ENCODE measurements around the gene KCTD15.

The KCTD15 gene

DNA sequence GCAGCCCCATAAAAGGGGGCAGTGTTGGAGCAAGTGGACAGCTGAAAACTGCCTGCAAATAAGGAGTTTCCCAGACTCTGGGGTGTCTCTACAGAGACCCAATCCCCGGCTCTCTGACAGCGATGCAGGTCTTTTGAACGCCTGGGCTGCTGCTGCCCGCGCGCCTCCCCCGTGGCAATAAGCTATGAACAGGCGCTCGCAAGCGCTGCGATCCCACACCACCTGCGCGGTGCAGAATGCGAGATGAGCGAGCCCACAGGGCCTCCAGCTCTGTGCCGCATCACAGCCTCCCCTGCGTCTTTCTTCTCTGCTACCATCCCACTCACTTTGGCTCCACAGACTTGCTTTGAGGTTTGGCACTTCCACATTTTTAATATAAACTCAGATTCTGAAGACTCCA, 62.3 kb downstream of the KCTD15 start:
- Histone ChIP-seq H3K4me3 (ENCODE audit: low read depth in 1 of 2, low read length in 2 of 2) (no peak overlapping the region), H3K4me1 (ENCODE audit: insufficient read depth, low read length) (no peaks in the 10 kb centered on the region), H3K79me2 (ENCODE audit: insufficient read depth, low read length) (no peaks in the 10 kb centered on the region), H3K36me3 (ENCODE audit: insufficient read depth, low read length) (no peaks in the 10 kb centered on the region), H3K27ac (ENCODE audit: low read length) (no peak overlapping the region), H3K27me3 (ENCODE audit: insufficient read depth, low read length, poor library complexity) (no peaks in the 10 kb centered on the region), H2AFZ (ENCODE audit: low read depth, low read length) (no peak overlapping the region), H3K9ac (ENCODE audit: low read depth, low read length) (no peak overlapping the region), H3K4me2 (ENCODE audit: insufficient read depth, low read length) (no peak overlapping the region), H4K20me1 (ENCODE audit: insufficient read depth, low read length) (no peaks in the 10 kb centered on the region), H3K9me3 (ENCODE audit: insufficient read depth, low read length, severe bottlenecking) (no peaks in the 10 kb centered on the region)
- DNase-seq (no peak), ATAC-seq (ENCODE audit: insufficient read depth, low read depth) (no peak)
- TF ChIP-seq, protein P1, sequence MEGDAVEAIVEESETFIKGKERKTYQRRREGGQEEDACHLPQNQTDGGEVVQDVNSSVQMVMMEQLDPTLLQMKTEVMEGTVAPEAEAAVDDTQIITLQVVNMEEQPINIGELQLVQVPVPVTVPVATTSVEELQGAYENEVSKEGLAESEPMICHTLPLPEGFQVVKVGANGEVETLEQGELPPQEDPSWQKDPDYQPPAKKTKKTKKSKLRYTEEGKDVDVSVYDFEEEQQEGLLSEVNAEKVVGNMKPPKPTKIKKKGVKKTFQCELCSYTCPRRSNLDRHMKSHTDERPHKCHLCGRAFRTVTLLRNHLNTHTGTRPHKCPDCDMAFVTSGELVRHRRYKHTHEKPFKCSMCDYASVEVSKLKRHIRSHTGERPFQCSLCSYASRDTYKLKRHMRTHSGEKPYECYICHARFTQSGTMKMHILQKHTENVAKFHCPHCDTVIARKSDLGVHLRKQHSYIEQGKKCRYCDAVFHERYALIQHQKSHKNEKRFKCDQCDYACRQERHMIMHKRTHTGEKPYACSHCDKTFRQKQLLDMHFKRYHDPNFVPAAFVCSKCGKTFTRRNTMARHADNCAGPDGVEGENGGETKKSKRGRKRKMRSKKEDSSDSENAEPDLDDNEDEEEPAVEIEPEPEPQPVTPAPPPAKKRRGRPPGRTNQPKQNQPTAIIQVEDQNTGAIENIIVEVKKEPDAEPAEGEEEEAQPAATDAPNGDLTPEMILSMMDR (IDR thresholded peaks at IDR 0.05; ENCODE audit: borderline replicate concordance, extremely low read depth, low read length, poor library complexity, severe bottlenecking), result no peak
- TF ChIP-seq EZH2 (IDR thresholded peaks at IDR 0.05; ENCODE audit: borderline replicate concordance, low read depth, low read length, severe bottlenecking), result no peak

DNA sequence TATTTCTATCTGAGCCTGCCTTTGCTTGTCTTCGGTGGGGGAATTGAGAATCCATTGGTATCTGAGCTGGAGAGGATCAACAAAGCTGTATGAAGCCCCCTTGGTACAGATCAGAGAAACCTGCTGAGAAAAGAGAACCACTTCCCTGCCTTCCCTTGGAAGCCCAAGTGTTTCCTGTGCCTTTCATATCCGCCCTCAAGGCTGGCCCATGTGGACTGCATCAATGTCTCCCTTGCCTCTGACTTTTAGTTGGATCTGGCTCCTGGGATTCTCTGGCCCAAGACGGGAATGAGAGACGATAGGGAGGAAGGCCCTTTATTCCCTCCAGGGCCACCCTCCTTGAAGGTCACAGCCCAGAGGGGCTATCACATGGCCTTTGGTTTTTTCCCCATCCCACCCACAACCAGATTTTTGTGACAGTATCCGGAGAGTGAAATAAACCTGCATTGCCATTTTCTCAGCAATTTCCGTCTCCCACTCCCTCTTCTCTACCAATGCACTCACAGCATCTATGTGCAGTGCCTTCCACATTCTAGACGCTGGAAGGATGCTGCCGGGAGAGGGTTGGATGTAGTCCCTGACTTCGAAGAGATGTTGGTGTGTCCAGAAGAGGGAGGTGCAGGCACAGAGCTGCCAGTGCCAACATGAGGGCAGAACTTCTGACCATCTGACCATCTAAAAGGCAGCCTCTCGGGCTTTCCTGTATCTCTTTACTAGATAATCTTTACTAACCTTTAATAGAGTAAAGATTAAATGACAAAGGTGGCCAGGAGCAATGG, 63.8 kb downstream of the KCTD15 start:
- no peak for DNase-seq
- TF ChIP-seq, protein P1 (IDR thresholded peaks at IDR 0.05; ENCODE audit: borderline replicate concordance, extremely low read depth, low read length, poor library complexity, severe bottlenecking), result no peak
- TF ChIP-seq EZH2 (IDR thresholded peaks at IDR 0.05; ENCODE audit: borderline replicate concordance, low read depth, low read length, severe bottlenecking), result no peak
- Histone ChIP-seq H3K36me3 (ENCODE audit: insufficient read depth, low read length) (no peaks in the 10 kb centered on the region), H3K79me2 (ENCODE audit: insufficient read depth, low read length) (no peaks in the 10 kb centered on the region), H3K4me2 (ENCODE audit: insufficient read depth, low read length) (no peak overlapping the region), H4K20me1 (ENCODE audit: insufficient read depth, low read length) (no peaks in the 10 kb centered on the region), H3K27me3 (ENCODE audit: insufficient read depth, low read length, poor library complexity) (no peaks in the 10 kb centered on the region), H3K4me1 (ENCODE audit: insufficient read depth, low read length) (no peaks in the 10 kb centered on the region), H3K27ac (ENCODE audit: low read length) (no peak overlapping the region), H2AFZ (ENCODE audit: low read depth, low read length) (no peak overlapping the region), H3K9ac (ENCODE audit: low read depth, low read length) (no peak overlapping the region), H3K4me3 (ENCODE audit: low read depth in 1 of 2, low read length in 2 of 2) (no peak overlapping the region), H3K9me3 (ENCODE audit: insufficient read depth, low read length, severe bottlenecking) (no peaks in the 10 kb centered on the region)
- ATAC-seq (ENCODE audit: insufficient read depth, low read depth), result no peak

- no peak for DNase-seq
- H3K4me1 ChIP-seq (ENCODE audit: insufficient read depth, low read length), result no peaks in the 10 kb centered on the region
- no peak overlapping the region for H2AFZ ChIP-seq (ENCODE audit: low read depth, low read length)
- no peak for ATAC-seq (ENCODE audit: insufficient read depth, low read depth)
- no peak overlapping the region for H3K27ac ChIP-seq (ENCODE audit: low read length)
- H3K79me2 ChIP-seq (ENCODE audit: insufficient read depth, low read length), result no peaks in the 10 kb centered on the region
- no peak overlapping the region for H3K4me3 ChIP-seq (ENCODE audit: low read depth in 1 of 2, low read length in 2 of 2)
- TF ChIP-seq, protein P1 (IDR thresholded peaks at IDR 0.05; ENCODE audit: borderline replicate concordance, extremely low read depth, low read length, poor library complexity, severe bottlenecking), result no peak
- no peak for TF ChIP-seq EZH2 (IDR thresholded peaks at IDR 0.05; ENCODE audit: borderline replicate concordance, low read depth, low read length, severe bottlenecking)
- H3K9me3 ChIP-seq (ENCODE audit: insufficient read depth, low read length, severe bottlenecking), result no peaks in the 10 kb centered on the region
- no peaks in the 10 kb centered on the region for H3K27me3 ChIP-seq (ENCODE audit: insufficient read depth, low read length, poor library complexity)
- no peak overlapping the region for H3K4me2 ChIP-seq (ENCODE audit: insufficient read depth, low read length)
- H4K20me1 ChIP-seq (ENCODE audit: insufficient read depth, low read length), result no peaks in the 10 kb centered on the region
- no peak overlapping the region for H3K9ac ChIP-seq (ENCODE audit: low read depth, low read length)
- no peaks in the 10 kb centered on the region for H3K36me3 ChIP-seq (ENCODE audit: insufficient read depth, low read length)
Measured at GRCh38 chr19:33861950-33862349, 65.3 kb downstream of the KCTD15 start.

Data from DND-41 (cell line).